Measurements from ENCODE around the gene MFN2.
A peak's percentile ranks its signal among the peaks of the same experiment; 100 is the strongest.

Gene MFN2

GRCh38 chr1:12052008-12052573 is 71.8 kb downstream of the MFN2 start:
- DNase-seq = peak; percentile 38 to 63 (median 60)

GRCh38 chr1:12052997-12053686 is 72.9 kb downstream of the MFN2 start:
- no peak for DNase-seq

GRCh38 chr1:12053752-12054548 is 73.7 kb downstream of the MFN2 start:
- DNase-seq = no peak

GRCh38 chr1:12055259-12055658 is 75.0 kb downstream of the MFN2 start:
- no peak for DNase-seq

- no peak for DNase-seq
Observed at GRCh38 chr1:12056331-12056841, 76.1 kb downstream of the MFN2 start.

GRCh38 chr1:12057382-12057781 is 77.1 kb downstream of the MFN2 start:
- peak; percentile 15 to 55 (median 44) for DNase-seq

- DNase-seq = no peak
Observed at GRCh38 chr1:12057940-12058687, 77.9 kb downstream of the MFN2 start.

- no peak for DNase-seq
Observed at GRCh38 chr1:12059226-12059625, 79.0 kb downstream of the MFN2 start.

- no peak for DNase-seq
Observed at GRCh38 chr1:12059722-12060464, 79.6 kb downstream of the MFN2 start.

- DNase-seq = no peak
Observed at GRCh38 chr1:12060500-12060899, 80.3 kb downstream of the MFN2 start.

All from suppressor macrophage (primary cell).